M059J (cell line): ENCODE data around the gene ACOT11. TPM values are rescaled to one million over a fixed set of nuclear protein-coding genes. Genes with fewer than 3 reads are reported as not detected.

Experiments
- DNase-seq: peaks from one replicate; pipeline ENCODE4 v3.0.0-alpha.2; 2012; ENCODE audit warnings: low read depth
- total RNA-seq: library from RNA; depleted of rRNA; stranded (reverse); fragments of >200 nt; shearing (Covaris generic); gene quantifications from 2 replicates; pipeline ENCODE4 v1.2.3, GENCODE V29; 2014

The ACOT11 gene
- total RNA-seq, 1 experiment from 2014 or later: 0.64 TPM

DNA sequence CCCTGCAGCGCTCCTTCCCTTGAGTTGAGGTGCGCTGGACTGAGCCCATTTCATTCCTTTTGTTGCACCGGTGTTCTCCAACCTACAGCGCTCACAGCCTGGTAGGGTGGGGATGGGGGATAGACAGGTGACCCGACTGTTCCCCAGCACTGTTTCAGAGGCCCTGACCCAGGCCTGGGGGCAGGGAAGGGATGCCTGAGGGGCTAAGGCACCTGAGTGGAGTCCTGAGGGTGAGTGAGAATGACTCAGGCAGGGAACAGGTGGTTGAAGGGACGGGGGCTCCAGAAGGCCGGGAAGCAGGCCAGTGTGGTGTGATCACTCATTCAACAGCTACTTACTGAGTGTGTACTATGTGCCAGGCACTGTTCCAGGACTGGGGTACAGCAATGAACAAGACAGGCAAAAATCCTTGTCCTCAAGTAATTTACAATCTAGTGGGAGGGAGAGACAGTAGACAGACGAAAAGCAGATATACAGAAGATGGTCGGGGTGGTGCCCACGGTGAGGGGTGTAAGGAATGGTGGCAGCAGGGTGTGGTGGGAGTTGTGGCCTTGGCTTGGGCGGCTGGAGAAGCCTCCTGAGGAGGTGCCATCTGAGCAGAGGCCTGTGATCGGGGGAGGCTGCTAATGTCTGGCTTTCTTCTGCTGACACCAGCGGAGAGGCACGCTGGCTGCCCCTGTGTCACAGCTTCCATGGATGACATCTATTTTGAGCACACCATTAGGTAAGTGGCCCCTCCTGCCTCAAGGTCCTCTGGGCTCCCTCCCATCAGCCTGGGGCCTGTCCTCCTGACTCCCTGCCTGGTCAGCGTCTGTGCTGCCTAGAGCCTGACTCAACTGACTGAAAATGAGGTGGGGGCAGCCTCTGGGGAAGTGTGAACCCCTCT, 37.4 kb downstream of the ACOT11 start:
- DNase-seq: no peak

DNA sequence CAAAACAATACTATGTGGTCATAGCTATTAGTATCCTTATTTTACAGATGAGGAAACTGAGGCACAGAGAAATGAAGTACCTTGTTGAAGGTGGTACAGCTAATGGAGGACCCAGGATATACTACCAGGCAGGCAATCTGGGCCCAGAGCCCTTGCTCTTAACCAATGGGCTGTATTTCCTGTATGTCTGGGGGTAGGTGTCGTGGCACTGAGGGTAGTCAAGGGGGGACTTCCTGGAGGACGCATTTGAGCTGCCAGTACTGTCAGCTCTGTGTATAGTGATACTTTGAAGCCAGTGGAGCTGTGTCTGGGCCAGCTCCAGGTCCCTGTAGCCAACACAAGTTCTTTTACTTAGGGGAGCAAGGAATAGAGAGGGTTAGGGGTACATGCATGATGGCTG, 40.3 kb downstream of the ACOT11 start:
- no peak for DNase-seq

DNA sequence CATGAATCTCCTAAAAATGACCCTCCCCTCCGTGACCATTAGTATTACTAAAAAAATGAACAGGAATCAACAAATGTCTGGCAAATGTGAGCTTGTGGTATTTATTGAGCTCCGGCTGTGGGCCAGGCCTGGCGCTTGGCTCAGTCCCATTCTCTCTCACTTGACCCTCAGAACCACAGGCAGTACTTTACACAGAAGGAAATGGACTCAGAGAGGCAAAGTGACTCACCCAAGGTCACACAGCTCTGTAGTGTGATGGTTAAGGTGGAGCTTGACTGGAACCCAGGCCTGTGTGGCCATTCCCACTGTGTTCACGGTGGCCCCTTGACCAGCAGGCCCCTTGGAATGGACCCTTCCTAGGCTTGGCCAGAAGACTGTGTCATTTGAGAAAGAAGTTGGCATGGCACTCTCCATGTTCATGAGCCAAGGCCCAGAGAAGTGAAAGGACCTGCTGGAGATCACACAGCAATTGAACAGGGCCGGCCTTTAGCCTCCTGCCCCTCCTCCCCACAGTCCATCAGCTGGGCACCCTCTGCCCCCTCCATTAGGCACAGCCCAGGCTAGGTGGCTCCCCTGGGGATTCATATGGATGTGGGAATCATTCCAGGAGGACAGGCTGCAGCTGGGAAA, 43.2 kb downstream of the ACOT11 start:
- DNase-seq: no peak

DNA sequence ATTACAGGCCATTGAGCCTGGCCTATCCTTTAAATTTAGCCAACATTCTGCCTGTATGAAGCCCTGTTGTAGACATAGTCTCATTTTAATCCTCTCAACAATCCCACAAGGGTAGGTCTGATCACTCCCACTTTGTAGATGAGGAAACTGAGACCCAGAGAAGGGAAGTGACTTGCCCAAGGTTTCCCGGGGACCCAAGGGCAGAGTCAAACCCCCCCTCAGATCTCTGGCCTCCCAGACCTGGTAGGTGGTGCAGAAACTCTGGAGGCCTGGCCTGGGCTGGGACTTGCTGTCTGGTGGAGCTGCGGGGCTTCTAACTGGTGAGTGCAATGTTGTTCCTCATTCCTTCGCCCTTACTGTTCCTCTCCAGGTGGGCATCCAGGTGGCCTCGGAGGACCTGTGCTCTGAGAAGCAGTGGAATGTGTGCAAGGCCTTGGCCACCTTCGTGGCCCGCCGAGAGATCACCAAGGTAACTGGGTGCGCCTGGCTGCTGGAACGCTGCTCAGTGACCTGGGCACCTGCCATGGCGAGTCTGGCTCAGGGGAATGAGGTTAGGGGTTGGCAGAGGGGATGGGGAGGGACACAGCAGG, 45.6 kb downstream of the ACOT11 start:
- DNase-seq: no peak

DNA sequence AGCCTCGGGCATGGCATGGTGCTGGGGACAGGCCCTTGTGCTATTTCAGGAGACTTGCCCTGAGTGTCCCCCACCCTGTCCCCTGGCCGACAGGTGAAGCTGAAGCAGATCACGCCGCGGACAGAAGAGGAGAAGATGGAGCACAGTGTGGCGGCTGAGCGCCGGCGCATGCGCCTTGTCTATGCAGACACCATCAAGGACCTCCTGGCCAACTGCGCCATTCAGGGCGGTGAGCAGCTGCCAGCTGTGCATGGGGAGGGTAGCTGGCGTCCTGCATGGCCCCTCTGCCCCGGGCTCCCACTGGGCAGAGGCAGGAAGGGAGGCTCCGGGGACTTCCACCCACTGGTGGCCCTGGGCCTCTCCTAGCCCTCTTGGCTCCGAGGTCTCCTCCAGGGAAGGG, 46.4 kb downstream of the ACOT11 start:
- DNase-seq: no peak

DNA sequence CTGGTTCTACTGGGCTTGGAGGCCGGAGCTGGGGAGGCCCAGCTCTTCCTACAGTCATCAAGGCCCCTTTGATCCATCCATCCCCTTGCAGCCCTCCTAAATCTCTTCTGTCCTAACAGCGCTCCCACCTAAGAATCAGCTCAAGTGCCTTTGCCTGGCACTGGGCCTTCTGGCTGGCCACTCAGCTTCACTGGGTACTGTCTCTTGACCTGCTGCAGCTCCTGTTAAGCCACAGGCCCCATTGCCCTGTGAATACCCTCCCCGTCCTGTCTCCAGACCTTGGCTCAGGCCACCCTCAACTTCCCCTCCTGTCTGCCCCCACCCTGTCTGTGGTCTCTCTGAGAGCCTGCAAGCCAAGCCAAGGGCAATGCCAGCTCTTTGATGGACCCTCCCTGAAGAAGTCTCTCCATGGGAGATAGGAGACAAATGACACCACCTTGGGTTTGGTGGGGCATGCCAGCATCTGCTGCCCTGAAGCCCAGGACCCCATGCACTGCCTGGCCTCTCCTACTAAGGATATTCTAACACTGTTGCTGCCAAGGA, 48.0 kb downstream of the ACOT11 start:
- DNase-seq: no peak

DNA sequence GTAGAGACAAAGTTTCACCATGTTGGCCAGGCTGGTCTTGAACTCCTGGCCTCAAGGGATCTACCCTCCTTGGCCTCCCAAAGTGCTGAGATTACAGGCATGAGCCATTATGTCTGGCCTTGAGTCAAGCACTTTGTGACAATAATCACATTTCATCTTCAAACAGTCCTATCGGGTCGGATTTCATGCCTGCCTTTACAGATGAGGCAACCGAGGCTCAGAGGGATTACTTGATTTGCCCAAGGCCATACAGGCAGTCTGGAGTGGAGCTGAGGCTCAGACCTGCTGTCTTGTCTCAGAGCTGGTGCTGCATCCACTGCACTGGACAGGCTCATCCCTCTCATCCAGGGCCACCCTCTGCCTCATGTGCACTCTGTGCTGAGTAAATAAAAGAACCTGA, 48.7 kb downstream of the ACOT11 start:
- no peak for DNase-seq

DNA sequence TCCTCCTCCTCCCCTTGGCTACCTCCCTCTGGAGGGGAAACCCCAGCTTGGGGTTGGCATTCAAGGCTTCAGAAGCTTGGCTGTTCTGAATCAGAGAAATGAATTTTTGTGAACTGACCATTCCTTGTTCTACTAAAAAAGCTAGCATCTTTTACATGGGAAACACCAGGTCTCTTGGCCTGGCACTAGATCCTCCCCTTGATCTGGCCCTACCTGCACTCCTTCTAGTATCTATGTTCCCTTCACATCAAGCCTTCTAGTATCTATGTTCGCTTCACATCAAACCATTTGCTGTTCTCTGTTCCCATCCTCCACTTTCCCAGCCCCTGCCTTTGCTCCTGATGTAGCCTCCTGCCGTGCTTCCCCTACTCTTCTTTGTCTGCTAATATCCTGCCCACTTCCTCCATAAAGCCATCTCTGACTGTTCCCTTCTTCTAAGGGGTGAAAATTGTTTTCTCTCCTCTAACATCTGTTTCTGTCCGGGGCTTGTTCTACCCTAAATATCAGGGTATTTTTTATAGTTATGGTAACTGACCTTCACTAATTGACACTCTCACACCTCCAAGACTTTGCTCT, 49.5 kb downstream of the ACOT11 start:
- DNase-seq: no peak

DNA sequence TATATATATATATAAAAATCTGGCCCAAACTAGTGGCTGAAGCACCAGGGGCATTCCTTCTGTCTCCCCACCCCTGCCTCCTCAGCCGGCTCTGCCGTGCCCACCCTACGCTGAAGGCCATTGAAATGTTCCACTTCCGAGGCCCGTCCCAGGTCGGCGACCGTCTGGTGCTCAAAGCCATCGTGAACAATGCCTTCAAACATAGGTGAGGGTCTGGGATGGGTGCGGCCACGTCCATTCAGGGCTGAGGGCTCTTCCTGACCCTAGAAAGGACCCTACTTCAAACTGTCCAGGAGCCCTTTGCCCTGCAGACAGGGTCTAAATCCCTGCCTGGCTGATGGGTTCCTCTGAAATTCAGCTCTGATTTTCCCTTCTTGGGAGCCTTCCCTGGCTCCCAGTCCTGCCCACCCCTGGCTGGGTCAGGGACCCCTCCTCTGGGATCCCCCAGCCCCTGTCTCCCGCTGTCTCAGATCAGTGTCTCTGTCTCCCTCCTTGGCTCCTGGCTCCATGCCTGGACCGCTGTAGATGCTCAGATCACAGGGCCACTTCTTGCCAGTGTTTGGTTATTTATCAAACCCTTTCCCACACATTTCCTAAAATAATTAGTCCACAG, 51.3 kb downstream of the ACOT11 start:
- DNase-seq: no peak

DNA sequence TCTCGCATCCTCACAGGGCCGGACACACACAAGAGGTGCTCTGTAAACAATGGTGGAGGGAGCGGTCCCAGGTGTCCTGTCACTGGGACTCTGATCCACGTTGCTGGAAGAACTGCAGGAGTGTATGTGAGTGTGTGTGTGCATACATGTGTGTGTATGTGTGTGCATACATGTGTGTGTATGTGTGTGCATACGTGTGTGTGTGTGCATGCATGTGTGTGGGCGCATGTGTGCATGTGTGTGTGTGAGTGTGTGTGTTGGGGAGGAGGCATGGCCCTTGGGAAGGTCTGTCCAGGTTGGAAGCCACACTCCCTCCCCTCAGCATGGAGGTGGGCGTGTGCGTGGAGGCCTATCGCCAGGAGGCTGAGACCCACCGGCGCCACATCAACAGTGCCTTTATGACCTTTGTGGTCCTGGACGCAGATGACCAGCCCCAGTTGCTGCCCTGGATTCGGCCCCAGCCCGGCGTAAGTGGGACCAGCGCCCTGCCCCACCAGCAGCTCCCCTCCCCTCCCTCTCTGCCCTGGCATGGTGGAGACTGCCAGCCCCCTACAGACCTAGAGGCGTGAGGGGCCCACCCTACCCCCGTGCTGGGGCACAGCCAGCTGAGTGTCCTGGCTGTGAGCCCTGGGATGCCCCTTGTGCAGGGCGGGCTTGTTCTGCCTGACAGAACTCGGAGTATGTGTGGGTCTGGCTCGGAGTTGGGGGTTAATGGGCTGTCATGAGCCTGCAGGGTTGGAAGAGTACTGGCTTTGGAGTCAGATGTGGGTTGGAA, 53.1 kb downstream of the ACOT11 start:
- no peak for DNase-seq

DNA sequence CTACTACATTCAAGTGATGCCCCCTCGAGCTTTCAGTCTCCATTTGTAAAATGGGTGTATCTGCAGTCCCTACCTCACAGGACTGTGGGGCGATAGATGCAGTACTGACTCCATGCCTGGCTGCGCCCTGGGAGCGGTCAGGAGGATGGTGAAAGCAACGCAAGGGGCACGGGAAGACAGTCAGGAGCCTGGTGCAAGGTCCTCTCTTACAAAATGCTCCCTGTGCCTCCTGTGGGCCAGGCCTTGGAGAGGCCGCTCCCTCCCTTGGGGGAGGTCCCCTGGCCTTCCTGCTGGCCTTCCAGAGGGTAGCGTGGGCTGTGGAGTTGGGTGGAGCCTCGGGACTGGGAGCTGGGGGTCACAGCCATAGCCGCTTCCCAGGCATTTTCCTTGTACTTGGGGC, 53.7 kb downstream of the ACOT11 start:
- DNase-seq: no peak

DNA sequence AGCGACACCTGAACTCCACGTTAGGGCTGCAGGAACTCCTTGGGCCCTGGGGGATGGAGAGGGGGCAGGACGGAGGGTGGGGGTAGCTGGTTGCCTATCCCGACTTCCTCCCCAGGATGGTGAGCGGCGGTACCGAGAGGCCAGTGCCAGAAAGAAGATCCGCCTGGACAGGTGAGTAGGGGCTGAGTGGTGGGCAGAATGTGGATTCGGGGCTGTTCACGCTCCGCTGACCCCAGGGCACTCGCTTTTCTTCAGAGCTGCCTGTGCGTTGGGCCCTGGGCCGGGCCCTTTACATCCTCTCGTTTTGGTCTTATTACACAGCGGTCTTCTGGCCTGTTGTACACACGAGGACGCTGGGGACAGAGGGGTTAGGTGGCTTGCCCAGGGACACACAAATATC, 54.5 kb downstream of the ACOT11 start:
- DNase-seq: no peak

DNA sequence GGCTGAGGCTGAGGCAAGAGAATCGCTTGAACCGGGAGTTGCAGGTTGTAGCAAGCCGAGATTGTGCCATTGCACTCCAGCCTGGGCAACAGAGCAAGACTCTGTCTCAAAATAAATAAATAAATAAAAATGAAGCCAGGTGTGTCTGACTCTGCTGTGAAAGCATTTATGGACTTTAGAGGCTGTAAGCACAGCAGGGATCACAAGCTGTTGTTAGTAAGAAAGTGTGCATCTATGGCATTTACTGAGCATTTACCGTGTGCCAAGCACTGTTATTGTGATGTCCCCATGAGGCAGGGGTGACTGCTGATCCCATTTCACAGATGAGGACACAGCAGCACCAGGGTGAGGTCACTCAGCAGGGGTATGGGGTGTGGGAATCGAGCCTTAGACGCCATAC, 55.2 kb downstream of the ACOT11 start:
- DNase-seq: no peak

DNA sequence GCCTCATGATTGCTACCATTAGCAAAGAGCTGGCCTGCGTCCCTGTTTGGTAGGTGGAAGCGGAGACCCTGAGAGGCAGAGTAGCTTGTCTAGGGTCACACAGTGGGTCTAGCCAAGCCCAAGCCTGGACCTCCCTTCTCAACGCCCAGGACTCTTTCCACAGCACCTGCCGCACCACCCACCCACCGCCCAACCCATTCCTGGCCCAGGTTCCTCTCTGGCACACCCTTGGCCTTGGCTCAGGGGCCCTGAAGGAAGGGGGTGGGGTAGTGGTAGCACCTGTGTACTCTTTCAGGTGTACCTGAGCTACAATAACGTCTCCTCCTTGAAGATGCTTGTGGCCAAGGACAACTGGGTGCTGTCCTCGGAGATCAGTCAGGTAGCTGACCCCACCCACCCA, 56.0 kb downstream of the ACOT11 start:
- DNase-seq: no peak

DNA sequence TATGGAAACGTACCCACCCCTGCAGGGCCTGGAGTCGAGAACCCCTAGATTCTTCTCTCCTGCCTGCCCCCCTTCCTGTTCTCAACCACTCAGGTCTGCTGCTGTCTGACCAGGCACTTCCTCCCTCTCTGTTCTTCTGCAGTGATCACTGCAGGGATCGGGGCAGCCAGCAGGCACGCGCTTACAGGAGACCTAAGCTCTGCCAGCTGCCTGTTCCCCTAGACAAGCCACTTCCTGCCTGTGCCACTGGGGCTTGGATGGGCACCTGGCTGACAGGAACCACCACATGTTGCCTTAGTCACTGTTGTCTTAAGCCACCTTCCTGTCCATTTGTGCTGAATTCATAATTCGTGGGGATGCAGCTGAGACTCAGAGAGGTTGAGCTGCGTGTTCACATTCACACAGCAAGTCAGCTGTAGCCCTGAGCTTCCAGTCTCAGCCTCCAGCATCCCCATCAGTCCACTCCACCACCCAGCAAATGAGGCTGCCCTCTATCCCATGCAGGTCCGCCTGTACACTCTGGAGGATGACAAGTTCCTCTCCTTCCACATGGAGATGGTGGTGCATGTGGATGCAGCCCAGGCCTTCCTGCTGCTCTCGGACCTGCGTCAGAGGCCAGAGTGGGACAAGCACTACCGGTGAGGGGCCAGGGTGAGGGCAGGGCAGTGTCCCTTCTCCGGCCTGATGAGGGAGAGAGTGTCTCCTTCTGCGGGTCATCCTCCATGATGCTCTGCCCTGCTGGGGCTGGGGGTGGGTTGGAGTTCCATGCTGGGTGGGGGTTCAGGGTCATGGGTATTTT, 56.7 kb downstream of the ACOT11 start:
- peak; percentile 31 for DNase-seq

DNA sequence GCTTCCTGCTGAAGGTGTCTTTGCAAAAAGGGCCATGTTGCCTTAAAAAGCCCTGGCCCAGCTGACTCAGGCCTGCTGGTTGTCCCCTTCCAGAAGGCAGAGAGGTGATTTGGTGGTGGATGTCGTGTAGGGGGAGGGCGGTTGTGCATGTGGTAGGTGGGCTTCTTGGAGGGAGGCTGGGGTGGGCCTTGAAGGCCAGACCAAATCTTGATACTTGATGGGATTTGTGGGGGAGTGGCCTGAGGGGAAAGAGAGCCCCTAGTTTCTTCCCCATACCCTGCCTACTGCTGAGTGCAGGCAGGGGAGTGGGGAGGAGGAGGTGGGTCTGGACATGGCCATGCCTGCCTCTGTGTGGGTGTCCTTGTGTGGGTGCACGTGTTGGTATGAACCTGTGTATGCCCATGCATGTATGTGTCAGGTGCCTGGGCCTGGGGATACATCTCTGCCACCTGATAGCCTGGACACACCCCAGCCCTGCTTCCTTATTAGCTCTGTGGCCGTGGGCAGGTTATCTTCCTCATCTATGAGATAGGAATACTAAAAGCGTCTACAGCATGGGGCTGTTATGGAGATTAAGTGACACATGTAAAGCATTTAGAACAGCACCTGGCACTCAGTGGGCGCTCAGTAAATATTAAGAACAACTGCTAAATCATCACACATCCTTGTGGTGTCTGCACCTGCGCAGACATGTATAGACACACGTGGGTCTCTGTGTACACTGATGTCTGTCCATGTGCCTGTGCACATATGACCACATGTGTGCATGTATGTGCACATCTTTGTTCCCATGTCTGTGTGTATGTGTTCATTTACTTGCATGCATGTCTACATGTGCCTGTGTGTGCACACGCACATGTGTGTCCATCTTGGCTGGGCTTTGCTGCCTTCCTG, 58.3 kb downstream of the ACOT11 start:
- DNase-seq: no peak

DNA sequence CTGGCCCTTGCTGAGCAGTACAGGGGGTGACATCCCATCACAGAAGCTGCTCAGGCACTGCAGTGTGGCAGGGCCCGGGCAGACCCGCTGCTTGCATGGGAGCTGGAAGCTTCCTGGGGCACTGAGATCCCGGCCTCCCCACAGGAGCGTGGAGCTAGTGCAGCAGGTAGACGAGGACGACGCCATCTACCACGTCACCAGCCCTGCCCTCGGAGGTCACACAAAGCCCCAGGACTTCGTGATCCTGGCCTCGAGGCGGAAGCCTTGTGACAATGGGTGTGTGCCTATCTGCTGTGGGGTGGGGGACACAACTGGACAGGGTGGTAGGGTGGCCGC, 58.9 kb downstream of the ACOT11 start:
- no peak for DNase-seq

DNA sequence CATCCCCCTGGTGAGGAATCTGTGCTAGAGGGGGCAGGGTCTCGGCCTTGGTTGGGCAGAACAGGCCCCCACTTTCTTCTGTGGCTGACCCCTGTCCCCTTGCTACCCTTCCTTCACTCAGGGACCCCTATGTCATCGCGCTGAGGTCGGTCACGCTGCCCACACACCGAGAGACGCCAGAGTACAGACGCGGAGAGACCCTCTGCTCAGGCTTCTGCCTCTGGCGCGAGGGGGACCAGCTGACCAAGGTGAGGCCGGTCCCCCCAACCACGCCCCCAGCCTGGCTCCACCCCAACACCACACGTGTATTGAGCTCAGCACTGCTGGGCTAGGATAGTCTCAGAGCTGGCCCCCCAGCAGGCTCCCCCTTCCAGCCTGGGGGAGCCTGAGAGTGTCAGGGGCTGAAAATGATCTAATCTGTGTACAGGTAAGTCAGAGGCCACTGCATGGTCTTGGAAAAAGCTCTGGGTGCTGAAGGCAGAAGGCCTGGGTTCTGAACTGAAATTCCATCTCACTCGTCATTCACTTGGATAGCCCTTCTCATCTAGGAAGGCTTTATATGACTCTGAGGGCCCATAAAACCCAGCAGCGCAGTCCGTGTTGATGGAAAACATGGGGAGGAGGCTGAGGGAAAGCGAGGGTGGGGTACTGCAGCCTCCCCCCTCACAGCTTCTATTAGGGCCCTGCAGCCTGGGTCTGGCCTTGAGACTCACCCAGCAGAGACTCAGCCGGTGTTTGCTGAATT, 60.0 kb downstream of the ACOT11 start:
- no peak for DNase-seq
